ENCODE results near the gene SPATA19.

GRCh38 chr11:133818302-133818701 lies 27.0 kb downstream of the SPATA19 start:
- no peak for TF ChIP-seq CTCF (IDR thresholded peaks at IDR 0.05)
- no peak for TF ChIP-seq REST (IDR thresholded peaks at IDR 0.05; ENCODE audit: insufficient read depth in 1 of 2, low read depth in 2 of 2, low read length in 1 of 2)
